Kidney capillary endothelial cell (primary cell): ENCODE data around the gene WDR45B.
"Not testable (repeated sequence)": the region's sequence is repeated elsewhere in the genome, so short reads cannot be mapped to it uniquely, and the experiment has no call there.

ENCODE experiments used
- DNase-seq: peaks from one replicate; pipeline ENCODE4 v3.0.0-alpha.2; 2018; ENCODE audit warnings: low spot score

The WDR45B gene

DNA sequence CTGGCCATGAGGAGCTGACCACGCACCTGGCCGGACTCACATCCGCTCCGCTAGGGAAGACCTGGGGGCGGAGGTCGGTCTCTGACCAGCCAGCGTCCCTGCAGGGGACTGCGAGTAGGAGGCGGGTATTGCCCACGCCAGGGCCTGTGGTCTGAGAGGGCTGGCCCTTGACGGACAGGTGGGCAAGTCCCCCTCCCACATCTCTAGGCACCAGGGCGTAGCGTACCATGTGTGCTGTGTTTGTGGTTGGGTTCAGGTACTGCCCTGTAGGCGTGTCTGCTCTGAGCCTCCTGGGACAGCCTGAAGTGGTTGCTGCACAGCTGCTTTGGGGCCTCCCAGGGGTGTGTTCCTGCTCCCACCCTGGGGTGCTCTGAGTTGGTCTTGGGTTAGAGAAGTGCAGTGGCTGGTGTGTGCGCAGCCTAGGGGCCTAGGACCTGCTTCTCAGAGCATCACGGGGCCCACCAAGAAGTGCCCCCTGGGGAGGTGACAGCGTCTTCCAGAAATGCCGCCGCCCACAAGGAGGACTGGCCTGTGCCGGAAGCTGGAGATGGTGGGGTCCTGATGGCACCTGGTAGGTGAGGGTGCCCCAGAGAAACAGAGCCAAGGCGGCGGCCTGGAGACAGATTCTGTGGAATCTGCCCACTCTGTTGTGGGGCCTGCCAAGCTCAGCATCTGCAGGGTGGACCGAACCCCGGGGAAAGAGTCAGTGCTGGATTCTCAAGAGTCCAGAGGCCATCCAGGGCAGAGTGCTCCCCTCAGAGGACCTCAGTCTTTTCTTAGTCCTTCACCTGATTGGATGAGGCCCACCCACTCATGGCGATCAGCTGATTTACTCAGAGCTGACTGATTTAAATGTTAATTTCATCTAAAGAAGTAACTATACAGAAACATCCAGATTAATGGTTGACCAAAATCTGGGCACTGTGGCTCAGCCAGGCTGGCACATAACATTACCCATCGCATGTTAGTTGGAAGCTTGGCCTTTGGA is 48.3 kb downstream of the WDR45B start:
- no peak for DNase-seq

DNA sequence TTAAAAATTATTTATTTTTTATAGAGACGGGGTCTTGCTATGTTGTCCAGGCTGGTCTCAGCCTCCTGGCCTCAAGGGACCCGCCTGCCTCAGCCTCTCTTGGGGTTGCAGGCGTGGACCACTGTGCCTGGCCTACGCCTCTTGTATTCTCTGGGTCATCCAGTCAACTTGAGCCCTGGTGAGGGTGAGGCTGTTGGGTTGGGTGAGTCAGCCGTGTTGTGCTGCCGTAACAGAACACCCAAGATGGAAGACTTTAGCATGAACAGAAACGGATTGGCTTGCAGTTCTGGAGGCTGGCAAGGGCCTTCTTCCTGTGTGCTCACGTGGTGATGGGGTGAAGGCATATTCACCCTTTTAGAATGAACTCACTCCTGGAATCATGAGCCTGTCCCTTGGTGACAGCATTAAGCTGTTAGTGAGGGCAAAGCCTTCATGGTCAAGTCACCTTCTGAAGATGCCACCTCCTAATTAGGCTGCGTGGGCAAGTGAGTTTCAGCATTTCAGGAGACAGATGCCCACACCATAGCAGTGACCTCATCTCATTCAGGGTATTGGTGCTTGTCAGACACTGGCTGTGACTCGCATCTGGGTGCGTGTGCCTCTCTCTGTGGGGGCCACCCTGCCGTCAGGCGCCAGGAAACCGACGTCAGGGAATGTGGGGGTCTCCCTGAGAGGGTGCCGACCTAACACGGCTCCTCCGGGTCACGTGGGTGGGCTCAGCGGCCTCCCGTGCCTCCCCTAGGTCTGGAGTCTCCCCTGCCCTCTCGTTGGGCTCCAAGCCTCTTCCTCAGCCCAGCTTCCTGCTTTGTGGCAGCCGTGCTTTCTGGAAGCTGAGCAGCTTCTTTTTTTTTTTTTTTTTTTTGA is 49.8 kb downstream of the WDR45B start:
- peak; percentile 38 for DNase-seq

DNA sequence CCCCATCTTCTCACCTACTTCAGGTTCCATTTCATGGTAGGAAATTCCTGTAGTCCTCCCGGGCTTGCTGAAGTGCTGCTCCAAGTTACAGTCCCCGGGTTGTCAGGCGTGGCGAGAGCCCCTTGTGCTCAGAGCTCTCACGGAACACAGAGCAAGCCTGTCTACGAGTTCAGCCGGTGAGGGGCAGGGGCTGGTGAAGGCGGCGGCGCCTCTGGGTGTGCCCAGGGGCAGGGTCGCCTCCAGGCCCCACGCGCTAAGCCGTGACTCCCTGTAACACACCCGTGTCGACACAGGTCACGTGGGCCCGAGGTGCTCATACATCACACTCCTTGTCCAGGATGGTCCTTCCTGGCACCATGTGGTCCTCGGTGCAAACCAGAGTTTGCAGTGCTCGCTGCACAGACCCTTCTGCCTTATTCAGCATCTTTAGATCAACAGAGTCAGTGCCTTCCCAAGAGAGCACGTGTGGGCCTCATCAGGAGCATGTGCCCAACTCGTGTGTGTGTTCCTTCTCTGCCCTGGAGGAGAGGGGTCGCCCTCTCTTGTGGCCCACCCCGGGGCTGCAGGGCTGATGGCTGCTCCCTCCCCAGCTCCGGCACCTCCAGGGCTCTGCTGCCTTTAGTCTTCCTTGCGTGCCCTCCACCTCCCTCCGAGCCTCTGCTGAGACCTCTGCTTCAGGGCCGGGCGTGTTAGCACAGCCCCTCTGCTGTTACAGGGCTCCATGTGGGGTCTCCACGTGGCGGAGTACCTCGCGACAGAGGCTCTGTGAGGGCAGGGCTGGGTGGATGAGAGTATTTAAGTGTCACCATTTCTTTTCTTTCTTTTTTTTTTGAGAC is 51.2 kb downstream of the WDR45B start:
- no peak for DNase-seq

DNA sequence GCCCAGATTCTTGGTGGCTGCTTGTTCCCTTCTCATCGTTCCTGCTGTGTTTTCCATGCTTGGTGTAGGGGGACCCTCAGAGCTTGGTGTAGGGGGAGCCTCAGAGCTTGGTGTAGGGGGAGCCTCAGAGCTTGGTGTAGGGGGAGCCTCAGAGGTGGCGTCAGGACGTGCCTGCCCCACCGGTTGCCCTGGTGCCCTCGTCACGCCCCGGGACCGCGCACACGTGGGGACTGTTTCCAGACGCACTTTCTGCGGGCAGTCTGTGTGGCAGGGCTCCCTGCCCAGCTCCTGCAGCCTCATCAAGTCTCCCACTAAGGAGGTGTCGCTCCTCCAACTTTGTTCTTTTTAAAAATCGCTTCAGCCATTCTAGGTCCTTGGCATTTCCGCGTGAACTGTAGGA is 51.9 kb downstream of the WDR45B start:
- no peak for DNase-seq

DNA sequence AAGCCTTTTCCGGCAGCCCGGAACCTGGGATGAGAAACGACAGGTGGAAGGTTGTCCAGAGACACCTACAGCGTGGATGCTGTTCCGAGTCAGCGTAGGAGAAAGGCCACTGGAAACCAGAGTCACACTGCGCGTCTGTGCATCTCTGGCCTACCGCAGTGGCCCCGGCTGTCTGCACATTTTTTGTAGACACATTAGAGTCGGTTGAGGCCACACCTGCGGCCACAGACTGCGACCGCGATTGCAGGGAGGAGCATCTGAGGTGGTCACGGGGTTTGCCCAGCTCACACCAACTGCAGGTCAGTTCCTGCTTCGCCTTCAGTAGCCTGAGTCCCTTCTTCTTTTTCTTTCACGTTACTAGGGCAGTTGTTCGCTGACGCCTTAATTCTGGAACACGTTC is 52.4 kb downstream of the WDR45B start:
- no peak for DNase-seq

DNA sequence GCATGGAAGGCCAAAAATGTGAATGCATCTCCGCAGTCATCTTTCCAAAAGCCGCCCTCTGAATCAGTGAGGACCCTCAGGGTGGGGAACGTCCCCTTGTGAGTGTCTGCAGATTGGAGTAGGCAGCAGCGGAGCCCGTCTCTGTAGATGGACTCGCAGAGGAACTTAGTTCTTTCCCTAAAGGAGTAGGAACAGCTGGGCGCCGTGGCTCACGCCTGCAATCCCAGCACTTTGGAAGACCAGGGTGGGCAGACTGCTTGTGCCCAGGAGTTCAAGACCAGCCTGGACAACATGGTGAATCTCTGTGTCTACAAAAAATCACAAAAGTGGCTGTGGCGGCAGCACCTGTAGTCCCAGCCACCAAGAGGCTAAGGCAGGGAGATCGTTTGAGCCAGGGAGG is 53.7 kb downstream of the WDR45B start:
- no peak for DNase-seq

DNA sequence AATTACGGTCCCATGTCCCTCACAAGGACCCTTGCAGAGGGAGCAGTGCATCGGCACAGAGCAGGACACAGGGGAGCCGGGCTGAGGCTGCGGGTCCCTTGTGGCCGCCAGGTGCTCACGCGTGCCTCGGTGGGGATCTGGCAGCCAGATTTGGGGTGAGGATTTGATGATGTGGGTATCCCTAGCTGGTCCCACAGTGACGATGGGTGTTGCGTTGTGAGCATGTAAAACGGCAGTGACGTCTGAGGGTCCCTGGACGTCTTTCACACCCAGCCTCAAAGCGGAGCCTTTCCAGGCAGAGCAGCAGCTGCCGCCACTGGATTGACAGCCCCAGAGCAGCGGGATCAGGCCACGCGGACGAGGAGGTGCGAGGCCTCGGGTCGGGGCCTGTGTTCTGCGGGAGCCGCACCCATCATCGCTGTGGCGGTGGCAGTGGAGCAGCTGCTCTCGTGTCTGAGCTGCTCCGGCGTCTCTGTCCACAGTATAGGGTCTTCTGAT is 54.6 kb downstream of the WDR45B start:
- no peak for DNase-seq

DNA sequence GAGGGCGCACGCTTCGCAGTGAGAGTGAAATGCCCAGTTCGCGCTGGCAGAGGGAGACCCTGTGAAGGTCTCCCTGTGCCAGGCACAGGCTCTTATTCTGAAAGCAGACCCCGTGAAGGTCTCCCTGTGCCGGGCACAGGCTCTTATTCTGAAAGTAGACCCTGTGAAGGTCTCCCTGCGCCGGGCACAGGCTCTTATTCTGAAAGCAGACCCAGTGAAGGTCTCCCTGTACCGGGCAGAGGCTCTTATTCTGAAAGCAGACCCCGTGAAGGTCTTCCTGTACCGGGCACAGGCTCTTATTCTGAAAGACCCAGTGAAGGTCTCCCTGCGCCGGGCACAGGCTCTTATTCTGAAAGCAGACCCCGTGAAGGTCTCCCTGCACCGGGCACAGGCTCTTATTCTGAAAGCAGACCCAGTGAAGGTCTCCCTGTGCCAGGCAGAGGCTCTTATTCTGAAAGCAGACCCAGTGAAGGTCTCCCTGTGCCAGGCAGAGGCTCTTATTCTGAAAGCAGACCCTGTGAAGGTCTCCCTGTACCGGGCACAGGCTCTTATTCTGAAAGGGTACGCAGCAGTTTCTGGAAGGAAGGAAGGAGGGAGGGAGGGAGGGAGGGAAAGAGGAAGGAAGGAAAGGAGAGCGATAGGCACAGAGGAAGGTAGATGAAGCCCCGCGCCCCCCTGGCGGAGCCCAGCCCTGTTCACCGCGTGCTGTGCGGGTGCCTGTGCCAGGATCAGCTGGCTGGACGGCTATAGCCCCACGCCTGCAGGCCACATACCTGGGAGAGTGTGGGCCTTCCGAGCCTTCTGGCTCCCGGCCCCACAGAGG is 55.3 kb downstream of the WDR45B start:
- peak; percentile 47 for DNase-seq

DNA sequence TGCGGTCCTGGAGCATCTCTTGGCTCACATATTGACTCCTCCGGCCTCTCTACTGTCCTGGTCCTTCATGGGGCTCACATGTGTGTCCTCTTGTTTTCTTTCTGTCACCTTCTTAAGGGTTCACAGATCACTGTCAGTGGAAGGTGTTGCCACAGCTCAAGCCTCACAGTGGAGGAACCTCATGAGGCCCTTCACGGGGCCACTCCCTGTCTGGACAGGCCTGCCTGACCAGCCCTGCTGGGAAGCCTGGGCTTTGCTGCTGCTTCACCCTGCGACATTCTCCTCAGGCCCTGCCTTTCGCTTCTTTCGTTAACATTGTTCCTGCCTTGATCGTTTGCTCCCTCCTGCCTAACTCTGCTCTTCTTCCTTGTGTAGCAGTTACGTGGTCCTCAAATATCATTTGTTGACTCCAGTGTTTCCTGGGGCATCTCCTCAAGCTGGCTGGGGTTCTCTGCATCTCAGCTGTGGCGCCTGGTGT is 55.9 kb downstream of the WDR45B start:
- DNase-seq = no peak

DNA sequence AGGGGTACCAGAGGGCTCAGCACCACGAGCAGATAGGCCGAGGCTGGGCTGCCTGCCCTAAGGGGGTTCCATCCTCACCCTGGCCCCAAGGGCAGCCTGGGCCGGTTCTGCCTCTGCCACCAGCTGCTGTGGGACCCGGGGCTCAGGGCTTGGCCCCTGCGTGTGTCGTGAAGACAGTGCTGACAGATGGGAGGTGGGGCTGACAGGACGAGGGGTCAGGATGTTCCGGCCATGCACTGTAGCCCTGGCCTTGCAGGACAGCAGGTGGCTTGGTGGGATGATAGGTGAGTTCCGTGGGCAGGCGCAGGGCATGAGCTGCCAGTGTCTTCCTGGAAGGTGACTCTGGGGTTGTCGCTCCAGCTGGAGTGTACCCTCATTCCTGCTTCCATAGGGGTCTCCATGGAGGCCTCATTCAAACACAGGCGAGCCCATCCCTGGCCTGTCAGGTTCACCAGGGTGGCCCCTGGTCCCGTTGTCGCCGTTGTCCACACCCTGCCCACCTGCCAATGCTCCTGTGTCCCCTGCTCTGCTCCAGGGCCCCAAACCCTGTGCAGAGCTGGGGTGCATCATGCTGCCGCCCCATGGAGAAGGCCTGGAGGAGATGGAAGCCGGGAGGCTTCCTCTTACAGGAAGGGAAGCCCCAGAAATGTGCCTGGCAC is 57.2 kb downstream of the WDR45B start:
- no peak for DNase-seq

DNA sequence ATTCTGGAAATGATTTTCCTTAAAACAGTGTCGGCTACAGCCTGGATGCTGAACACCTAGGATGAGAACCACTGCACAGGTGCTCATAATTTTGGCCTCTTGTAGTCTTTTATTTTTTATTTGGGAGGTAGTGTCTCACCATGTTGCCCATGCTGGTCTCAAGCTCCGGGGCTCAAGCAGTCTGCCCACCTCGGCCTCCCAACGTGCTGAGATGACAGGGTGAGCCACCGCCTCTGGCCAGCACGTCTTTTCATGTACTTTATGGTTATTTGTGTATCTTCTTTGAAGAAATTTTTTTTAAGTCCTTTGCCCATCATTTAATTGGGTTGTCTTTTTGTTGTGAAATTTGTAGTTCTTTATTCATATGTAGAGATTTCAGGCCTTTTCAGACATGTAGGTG is 58.0 kb downstream of the WDR45B start:
- no peak for DNase-seq

DNA sequence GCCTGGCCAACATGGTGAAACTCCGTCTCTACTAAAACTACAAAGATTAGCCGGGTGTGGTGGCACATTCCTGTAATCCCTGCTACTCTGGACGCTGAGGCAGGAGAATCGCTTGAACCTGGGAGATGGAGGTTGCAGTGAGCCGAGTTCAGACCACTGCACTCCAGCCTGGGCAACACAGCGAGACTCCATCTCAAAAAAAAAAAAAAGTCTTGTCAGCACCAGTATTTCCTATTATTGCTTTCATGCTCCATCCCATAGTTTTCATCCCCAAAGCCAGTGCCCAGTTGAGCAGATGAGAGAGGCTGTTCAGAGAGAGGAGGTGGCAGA is 58.4 kb downstream of the WDR45B start:
- no peak for DNase-seq

DNA sequence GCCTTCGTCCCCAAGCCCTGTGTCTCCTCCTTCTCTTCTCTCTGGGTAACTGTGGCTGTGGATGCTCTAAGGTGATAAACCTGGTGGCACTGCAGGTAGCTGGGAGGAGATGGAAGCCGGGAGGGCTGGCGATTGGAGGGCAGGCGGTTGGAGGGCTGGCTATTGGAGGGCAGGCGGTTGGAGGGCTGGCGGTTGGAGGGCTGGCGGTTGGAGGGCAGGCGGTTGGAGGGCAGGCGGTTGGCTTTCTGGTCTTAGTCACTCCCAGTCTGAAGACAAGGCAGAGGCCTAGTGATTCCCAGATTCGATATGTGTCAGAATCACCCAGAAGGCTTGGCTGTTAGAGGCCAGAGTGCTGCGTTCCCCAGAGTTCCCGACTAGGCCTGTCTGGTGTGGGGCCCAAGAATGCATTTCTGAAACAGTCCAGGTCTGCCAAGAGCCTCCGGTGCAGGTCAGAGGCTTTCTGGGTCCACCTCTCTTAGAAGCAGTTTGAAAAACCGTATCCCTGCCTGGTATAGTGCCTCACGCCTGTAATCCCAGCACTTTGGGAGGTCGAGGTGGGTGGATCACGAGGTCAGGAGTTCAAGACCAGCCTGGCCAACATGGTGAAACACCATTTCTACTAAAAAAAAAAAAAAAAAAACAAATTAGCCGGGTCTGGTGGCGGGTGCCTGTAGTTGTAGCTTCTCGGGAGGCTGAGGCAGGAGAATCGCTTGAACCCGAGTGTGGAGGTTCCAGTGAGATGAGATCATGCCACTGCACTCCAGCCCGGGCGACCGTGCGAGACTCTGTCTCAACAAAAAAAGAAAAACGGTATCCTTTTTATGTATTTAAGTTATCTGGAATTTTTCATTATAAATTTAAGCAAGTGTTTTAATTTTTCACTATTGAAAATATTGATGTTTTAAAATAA is 59.7 kb downstream of the WDR45B start:
- DNase-seq = no peak

DNA sequence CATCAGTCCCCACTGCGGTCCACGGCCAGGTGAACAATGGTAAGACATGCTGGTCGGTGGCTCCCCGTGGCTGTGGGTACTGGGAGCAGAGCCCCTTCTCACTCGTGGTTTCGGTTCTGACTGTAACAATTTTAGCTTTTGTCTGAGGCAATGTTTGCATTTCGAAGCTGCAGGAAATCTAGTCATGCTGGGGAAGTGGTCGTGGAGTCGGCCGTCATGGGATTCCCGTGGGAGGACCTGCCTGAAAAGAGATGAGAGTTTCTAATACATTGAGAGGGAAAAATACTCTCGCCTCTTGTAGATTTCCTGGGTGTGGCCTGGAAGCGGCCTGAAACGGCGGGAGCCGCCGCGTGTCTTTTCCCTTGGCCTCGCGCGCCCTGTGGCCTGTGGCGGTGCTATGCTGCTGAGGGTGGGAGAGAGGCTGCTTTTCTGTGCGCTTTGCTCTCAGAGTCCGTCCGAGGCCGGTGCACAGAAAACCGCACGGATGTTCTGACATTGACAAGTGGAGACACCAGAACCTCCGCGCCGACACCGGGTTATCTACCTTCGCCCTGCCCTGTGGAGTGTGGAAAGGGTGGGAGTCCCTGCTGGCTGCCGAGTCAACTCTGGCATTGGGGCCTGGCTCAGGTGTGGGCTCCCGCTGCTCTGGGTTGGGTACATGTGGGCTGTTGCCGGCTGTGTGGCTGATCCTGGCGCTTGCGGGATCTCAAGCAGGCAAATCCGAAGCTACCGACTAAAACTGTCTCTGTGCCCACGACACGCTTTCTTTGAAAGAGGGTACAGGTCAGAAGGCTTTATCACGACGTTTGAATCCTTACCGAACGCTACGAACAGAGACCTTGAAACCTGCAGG is 60.8 kb downstream of the WDR45B start:
- no peak for DNase-seq

DNA sequence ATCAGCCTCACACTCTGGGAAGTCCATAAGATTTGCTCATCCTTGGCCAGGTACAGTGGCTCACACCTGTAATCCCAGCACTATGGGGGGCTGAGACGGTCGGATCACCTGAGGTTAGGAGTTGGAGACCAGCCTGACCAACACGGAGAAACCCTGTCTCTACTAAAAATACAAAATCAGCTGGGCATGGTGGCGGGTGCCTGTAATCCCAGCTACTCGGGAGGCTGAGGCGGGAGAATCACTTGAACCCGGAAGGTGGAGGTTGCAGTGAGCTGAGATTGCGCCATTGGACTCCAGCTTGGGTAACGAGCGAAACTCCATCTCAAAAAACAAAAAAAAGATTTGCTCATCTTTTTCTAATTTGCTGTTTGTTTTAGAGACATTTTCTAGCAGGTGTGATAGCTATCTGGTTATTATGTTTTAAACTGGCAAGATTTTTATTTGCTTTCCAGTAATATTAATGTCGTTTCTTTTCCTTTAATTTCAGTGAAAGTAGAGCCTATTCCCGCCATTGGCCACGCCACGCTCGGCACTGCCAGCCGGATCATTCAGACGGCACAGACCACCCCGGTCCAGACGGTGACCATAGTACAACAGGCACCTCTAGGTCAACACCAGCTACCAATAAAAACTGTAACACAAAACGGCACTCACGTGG is 61.5 kb downstream of the WDR45B start:
- DNase-seq = no peak

DNA sequence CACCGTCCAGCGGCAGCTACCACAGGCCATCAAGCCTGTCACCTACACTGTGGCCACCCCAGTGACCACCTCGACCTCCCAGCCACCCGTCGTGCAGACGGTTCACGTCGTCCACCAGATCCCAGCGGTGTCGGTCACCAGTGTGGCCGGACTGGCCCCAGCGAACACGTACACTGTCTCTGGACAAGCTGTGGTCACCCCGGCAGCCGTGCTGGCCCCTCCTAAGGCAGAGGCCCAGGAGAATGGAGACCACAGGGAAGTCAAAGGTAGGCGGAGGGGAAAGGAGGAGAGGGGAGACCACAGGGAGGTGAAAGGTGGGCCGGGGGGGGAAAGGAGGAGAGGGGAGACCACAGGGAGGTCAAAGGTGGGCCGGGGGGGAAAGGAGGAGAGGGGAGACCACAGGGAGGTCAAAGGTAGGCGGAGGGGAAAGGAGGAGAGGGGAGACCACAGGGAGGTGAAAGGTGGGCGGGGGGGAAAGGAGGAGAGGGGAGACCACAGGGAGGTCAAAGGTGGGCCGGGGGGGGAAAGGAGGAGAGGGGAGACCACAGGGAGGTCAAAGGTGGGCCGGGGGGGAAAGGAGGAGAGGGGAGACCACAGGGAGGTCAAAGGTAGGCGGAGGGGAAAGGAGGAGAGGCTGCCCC is 62.2 kb downstream of the WDR45B start:
- DNase-seq = not testable (repeated sequence)

DNA sequence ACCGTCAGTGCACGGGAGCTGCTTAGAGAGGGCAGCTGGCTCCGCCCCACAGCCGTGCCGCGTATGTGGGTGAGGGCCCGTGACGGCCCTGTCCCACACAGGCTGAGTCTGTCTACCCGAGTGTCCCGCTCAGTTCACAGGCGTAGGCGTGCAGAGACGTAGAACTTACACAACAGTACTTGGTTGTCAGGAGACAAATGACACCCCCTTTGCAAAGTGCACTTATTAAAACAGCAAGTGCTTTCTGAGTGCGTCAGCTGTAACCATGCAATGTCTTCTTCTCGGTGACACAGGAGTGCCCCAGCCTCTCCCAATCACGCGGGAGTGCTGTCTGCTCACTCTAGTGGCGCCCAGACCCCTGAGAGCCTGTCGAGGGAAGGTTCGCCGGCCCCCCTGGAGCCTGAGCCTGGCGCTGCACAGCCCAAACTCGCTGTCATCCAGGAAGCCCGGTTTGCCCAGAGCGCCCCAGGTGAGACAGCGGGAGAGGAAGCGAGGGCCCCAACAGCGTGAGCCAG is 64.5 kb downstream of the WDR45B start:
- DNase-seq = no peak
